Measurements from ENCODE around the gene SYT2.

Gene SYT2

GRCh38 chr1:202687370-202687769 is 22.9 kb downstream of the SYT2 start (continued):
- TF ChIP-seq SNAI2 (CRISPR knock-in tag; IDR thresholded peaks at IDR 0.05) = no peak

GRCh38 chr1:202685641-202686040 is 24.6 kb downstream of the SYT2 start:
- no peak for ATAC-seq
- TF ChIP-seq ARNTL (CRISPR knock-in tag; IDR thresholded peaks at IDR 0.05; ENCODE audit: borderline replicate concordance, low read depth) (no peak), POU6F1 (CRISPR knock-in tag; IDR thresholded peaks at IDR 0.05; ENCODE audit: borderline replicate concordance, low read depth) (no peak), ZC3H10 (CRISPR knock-in tag; IDR thresholded peaks at IDR 0.05) (no peak), ZFP3 (CRISPR knock-in tag; IDR thresholded peaks at IDR 0.05) (no peak), ESRRG (CRISPR knock-in tag; IDR thresholded peaks at IDR 0.05) (no peak), TSHZ2 (CRISPR knock-in tag; IDR thresholded peaks at IDR 0.05) (no peak), TCF4 (CRISPR knock-in tag; IDR thresholded peaks at IDR 0.05; ENCODE audit: borderline replicate concordance) (no peak), ZNF70 (CRISPR knock-in tag; IDR thresholded peaks at IDR 0.05) (no peak), BACH2 (CRISPR knock-in tag; IDR thresholded peaks at IDR 0.05; ENCODE audit: borderline replicate concordance) (no peak), CREB5 (CRISPR knock-in tag; IDR thresholded peaks at IDR 0.05; ENCODE audit: low read depth) (no peak), ZFP30 (CRISPR knock-in tag; IDR thresholded peaks at IDR 0.05) (no peak), PPARA (CRISPR knock-in tag; IDR thresholded peaks at IDR 0.05; ENCODE audit: borderline replicate concordance) (no peak), SNAI2 (CRISPR knock-in tag; IDR thresholded peaks at IDR 0.05) (no peak)

GRCh38 chr1:202684716-202685115 is 25.5 kb downstream of the SYT2 start:
- ATAC-seq = no peak
- TF ChIP-seq ZNF565 (CRISPR knock-in tag; conservative IDR thresholded peaks at IDR 0.05; ENCODE audit: low read depth) (no peak), POU6F1 (CRISPR knock-in tag; IDR thresholded peaks at IDR 0.05; ENCODE audit: borderline replicate concordance, low read depth) (no peak), OSR1 (CRISPR knock-in tag; IDR thresholded peaks at IDR 0.05) (no peak), RARB (CRISPR knock-in tag; IDR thresholded peaks at IDR 0.05) (no peak), TSHZ2 (CRISPR knock-in tag; IDR thresholded peaks at IDR 0.05) (no peak), GLIS3 (CRISPR knock-in tag; IDR thresholded peaks at IDR 0.05) (no peak), SNAI2 (CRISPR knock-in tag; IDR thresholded peaks at IDR 0.05) (no peak)

GRCh38 chr1:202683029-202683428 is 27.2 kb downstream of the SYT2 start:
- ATAC-seq = no peak
- TF ChIP-seq CREB5 (CRISPR knock-in tag; IDR thresholded peaks at IDR 0.05; ENCODE audit: low read depth) (no peak), OSR1 (CRISPR knock-in tag; IDR thresholded peaks at IDR 0.05) (no peak), PATZ1 (CRISPR knock-in tag; IDR thresholded peaks at IDR 0.05; ENCODE audit: borderline replicate concordance) (no peak), ZC3H10 (CRISPR knock-in tag; IDR thresholded peaks at IDR 0.05) (no peak), TSHZ2 (CRISPR knock-in tag; IDR thresholded peaks at IDR 0.05) (no peak)

All from SK-N-SH treated with all-trans-retinoic acid at 6 μM for 48 hours (cell line).